Panc1 (cell line): Measurements from ENCODE around the gene ACO1.

Experiments
- POLR2AphosphoS5 ChIP-seq: IDR thresholded peaks from 2 replicates; pipeline ENCODE4 v1.6.1; 2012; ENCODE audit warnings: mild to moderate bottlenecking, low read depth, low read length, moderate library complexity
- SIN3A ChIP-seq: IDR thresholded peaks from 2 replicates; pipeline ENCODE4 v1.6.1; 2012; ENCODE audit warnings: low read depth, mild to moderate bottlenecking, low read length, moderate library complexity, borderline replicate concordance; ENCODE audit not compliant: insufficient read depth
- TF ChIP-seq, protein P1 (sequence below): fragments of 450-650 bp; IDR thresholded peaks from 2 replicates; pipeline ENCODE4 v1.5.1; 2017; ENCODE audit warnings: mild to moderate bottlenecking
- TF ChIP-seq, protein P2 (sequence below), 2 experiments: IDR thresholded peaks; 2 replicates each; pipeline ENCODE4 v1.6.1; 2011 to 2012; ENCODE audit warnings: low read depth in 2 of 2, control low read depth in 1 of 2, low read length in 1 of 2, mild to moderate bottlenecking in 1 of 2, moderate library complexity in 1 of 2; ENCODE audit not compliant: insufficient read depth in 1 of 2

DNA sequence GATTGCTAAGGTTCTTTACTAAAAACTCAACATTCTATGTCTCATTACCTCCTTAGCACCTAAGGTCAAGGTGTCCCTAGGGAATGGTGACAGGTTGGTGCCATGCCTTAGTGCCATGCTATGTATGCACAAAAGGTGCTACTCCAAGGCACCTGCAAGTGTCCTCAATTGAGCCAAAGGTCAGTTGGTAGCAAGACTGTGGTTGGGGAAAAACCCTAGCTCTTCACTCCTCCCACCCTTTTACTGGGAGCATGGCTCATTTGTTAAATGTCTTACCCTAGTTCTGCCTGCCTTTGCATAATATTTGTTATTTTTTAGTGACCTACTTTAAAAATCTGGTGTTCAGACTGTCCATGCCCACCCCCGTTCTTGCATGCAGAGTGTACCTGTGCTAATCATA lies 17.0 kb downstream of the ACO1 start:
- TF ChIP-seq, protein P1, sequence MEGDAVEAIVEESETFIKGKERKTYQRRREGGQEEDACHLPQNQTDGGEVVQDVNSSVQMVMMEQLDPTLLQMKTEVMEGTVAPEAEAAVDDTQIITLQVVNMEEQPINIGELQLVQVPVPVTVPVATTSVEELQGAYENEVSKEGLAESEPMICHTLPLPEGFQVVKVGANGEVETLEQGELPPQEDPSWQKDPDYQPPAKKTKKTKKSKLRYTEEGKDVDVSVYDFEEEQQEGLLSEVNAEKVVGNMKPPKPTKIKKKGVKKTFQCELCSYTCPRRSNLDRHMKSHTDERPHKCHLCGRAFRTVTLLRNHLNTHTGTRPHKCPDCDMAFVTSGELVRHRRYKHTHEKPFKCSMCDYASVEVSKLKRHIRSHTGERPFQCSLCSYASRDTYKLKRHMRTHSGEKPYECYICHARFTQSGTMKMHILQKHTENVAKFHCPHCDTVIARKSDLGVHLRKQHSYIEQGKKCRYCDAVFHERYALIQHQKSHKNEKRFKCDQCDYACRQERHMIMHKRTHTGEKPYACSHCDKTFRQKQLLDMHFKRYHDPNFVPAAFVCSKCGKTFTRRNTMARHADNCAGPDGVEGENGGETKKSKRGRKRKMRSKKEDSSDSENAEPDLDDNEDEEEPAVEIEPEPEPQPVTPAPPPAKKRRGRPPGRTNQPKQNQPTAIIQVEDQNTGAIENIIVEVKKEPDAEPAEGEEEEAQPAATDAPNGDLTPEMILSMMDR = no peak
- TF ChIP-seq, protein P2, sequence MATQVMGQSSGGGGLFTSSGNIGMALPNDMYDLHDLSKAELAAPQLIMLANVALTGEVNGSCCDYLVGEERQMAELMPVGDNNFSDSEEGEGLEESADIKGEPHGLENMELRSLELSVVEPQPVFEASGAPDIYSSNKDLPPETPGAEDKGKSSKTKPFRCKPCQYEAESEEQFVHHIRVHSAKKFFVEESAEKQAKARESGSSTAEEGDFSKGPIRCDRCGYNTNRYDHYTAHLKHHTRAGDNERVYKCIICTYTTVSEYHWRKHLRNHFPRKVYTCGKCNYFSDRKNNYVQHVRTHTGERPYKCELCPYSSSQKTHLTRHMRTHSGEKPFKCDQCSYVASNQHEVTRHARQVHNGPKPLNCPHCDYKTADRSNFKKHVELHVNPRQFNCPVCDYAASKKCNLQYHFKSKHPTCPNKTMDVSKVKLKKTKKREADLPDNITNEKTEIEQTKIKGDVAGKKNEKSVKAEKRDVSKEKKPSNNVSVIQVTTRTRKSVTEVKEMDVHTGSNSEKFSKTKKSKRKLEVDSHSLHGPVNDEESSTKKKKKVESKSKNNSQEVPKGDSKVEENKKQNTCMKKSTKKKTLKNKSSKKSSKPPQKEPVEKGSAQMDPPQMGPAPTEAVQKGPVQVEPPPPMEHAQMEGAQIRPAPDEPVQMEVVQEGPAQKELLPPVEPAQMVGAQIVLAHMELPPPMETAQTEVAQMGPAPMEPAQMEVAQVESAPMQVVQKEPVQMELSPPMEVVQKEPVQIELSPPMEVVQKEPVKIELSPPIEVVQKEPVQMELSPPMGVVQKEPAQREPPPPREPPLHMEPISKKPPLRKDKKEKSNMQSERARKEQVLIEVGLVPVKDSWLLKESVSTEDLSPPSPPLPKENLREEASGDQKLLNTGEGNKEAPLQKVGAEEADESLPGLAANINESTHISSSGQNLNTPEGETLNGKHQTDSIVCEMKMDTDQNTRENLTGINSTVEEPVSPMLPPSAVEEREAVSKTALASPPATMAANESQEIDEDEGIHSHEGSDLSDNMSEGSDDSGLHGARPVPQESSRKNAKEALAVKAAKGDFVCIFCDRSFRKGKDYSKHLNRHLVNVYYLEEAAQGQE (IDR thresholded peaks at IDR 0.05; ENCODE audit: insufficient read depth in 1 of 2, low read depth in 2 of 2, low read length in 1 of 2) = no peak
- TF ChIP-seq POLR2AphosphoS5 (no peak), SIN3A (no peak)
